ENCODE data around the gene CNOT3.

The CNOT3 gene

DNA sequence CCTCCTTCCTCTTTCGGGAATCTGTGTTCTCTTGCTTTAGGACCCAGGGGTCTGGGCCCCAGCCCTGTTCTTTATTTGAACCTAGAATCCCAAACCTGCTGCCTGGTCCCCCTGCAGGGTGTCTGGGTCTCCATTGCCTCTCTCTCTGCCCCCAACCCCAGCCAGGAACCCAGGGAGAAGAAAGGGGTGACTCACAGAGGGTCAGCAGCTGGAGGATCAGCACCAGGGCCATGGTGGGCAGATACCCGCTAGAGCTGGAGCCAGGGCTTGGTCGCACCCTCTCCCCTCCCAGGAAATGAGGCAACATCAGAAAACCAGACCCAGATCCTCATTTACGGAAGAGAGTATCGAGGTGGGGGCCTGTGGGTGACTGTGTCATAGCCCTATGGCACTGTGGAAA is 37.0 kb upstream of the CNOT3 start, which contains the start of gene OSCAR:
Gene OSCAR, minus strand, starts transcription at position 243 of the 400 bp plus-strand sequence. Its CDS starts 11 bp downstream, at position 232.
- peak; percentile 92 for DNase-seq (ENCODE audit: low read depth)
- TF ChIP-seq, protein P1, sequence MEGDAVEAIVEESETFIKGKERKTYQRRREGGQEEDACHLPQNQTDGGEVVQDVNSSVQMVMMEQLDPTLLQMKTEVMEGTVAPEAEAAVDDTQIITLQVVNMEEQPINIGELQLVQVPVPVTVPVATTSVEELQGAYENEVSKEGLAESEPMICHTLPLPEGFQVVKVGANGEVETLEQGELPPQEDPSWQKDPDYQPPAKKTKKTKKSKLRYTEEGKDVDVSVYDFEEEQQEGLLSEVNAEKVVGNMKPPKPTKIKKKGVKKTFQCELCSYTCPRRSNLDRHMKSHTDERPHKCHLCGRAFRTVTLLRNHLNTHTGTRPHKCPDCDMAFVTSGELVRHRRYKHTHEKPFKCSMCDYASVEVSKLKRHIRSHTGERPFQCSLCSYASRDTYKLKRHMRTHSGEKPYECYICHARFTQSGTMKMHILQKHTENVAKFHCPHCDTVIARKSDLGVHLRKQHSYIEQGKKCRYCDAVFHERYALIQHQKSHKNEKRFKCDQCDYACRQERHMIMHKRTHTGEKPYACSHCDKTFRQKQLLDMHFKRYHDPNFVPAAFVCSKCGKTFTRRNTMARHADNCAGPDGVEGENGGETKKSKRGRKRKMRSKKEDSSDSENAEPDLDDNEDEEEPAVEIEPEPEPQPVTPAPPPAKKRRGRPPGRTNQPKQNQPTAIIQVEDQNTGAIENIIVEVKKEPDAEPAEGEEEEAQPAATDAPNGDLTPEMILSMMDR (IDR thresholded peaks at IDR 0.05; ENCODE audit: low read depth, low read length): no peak
- TF ChIP-seq, protein P2, sequence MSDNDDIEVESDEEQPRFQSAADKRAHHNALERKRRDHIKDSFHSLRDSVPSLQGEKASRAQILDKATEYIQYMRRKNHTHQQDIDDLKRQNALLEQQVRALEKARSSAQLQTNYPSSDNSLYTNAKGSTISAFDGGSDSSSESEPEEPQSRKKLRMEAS (IDR thresholded peaks at IDR 0.05; ENCODE audit: low read depth, low read length): no peak; the same call in 1 of the 2 replicates
- TF ChIP-seq MYC (IDR thresholded peaks at IDR 0.05; ENCODE audit: low read depth, low read length) (no peak; the same call in 1 of the 2 replicates), POLR2A (IDR thresholded peaks at IDR 0.05; ENCODE audit: extremely low read depth, insufficient read length) (peak; percentile 26)
- H3K4me3 ChIP-seq (ENCODE audit: low read depth, low read length): peak within 1 kb of the TSS; percentile 60

- DNase-seq (ENCODE audit: low read depth): peak; percentile 98
- TF ChIP-seq, protein P2 (IDR thresholded peaks at IDR 0.05; ENCODE audit: low read depth, low read length): peak; percentile 15
- TF ChIP-seq, protein P1 (IDR thresholded peaks at IDR 0.05; ENCODE audit: low read depth, low read length): no peak
- TF ChIP-seq MYC (IDR thresholded peaks at IDR 0.05; ENCODE audit: low read depth, low read length) (peak; percentile 39), POLR2A (IDR thresholded peaks at IDR 0.05; ENCODE audit: extremely low read depth, insufficient read length) (peak; percentile 81)
- H3K4me3 ChIP-seq (ENCODE audit: low read depth, low read length): peak within 1 kb of the TSS; percentile 83
Measured at GRCh38 chr19:54102421-54103169, 35.0 kb upstream of the CNOT3 start, which contains the start of gene NDUFA3. TSS of gene NDUFA3 (plus strand) at chr19:54102855. CDS start at chr19:54102879, 24 bp downstream.

DNA sequence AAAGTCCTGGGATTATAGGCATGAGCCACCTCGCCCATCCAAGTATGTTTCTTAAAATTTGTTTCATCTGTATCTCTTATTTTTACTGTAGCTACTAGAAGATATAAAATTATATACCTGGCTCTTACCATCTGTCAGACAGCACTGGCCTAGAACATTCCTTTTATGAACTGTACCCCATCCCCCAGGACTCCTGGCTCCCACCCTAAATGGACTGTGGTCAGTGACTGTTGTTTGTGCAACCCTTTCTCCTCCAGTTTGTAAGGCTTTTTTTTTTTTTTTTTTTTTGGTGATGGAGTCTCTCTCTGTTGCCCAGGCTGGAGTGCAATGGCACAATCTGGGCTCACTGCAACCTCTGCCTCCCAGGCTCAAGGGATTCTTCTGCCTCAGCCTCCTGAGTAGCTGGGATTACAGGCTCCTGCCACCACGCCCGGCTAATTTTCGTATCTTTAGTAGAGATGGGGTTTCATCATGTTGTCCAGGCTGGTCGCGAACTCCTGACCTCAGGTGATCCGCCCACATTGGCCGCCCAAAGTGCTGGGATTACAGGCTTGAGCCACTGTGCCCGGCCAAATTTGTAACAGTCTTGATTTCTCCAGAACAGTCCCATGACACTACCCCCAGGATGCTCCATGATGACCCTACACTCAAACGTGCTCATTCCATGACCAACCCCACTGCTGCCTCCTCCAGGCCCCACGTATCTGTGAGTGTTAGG is 32.4 kb upstream of the CNOT3 start:
- no peak overlapping the region for H3K4me3 ChIP-seq (ENCODE audit: low read depth, low read length)
- no peak for TF ChIP-seq POLR2A (IDR thresholded peaks at IDR 0.05; ENCODE audit: extremely low read depth, insufficient read length)
- TF ChIP-seq, protein P2 (IDR thresholded peaks at IDR 0.05; ENCODE audit: low read depth, low read length): no peak
- no peak for TF ChIP-seq MYC (IDR thresholded peaks at IDR 0.05; ENCODE audit: low read depth, low read length)
- TF ChIP-seq, protein P1 (IDR thresholded peaks at IDR 0.05; ENCODE audit: low read depth, low read length): no peak
- DNase-seq (ENCODE audit: low read depth): no peak

DNA sequence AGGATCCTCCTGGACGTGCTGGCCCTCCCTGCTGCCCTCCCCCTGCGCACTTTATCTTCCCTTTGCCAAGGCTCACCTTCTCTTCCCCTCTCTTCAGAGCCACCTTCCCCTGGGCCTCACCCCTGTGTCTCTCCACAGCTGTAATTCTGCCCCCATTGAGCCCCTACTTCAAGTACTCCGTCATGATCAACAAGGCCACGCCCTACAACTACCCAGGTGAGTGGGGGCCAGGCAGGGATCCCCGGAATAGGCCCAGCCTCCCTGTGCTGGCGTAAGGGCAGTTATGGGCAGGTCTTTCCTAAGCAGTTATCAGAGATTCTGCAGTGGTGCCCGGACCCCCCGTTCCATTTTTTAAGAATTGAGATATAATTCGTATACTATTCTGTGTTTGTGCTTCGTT is 31.8 kb upstream of the CNOT3 start:
- TF ChIP-seq POLR2A (IDR thresholded peaks at IDR 0.05; ENCODE audit: extremely low read depth, insufficient read length): no peak
- TF ChIP-seq, protein P2 (IDR thresholded peaks at IDR 0.05; ENCODE audit: low read depth, low read length): no peak
- no peak for TF ChIP-seq MYC (IDR thresholded peaks at IDR 0.05; ENCODE audit: low read depth, low read length)
- TF ChIP-seq, protein P1 (IDR thresholded peaks at IDR 0.05; ENCODE audit: low read depth, low read length): no peak
- H3K4me3 ChIP-seq (ENCODE audit: low read depth, low read length): no peak overlapping the region
- no peak for DNase-seq (ENCODE audit: low read depth)

- DNase-seq (ENCODE audit: low read depth): no peak
- TF ChIP-seq MYC (IDR thresholded peaks at IDR 0.05; ENCODE audit: low read depth, low read length) (no peak), POLR2A (IDR thresholded peaks at IDR 0.05; ENCODE audit: extremely low read depth, insufficient read length) (no peak)
- TF ChIP-seq, protein P2 (IDR thresholded peaks at IDR 0.05; ENCODE audit: low read depth, low read length): no peak
- TF ChIP-seq, protein P1 (IDR thresholded peaks at IDR 0.05; ENCODE audit: low read depth, low read length): no peak
- H3K4me3 ChIP-seq (ENCODE audit: low read depth, low read length): no peak overlapping the region
Measured at GRCh38 chr19:54106716-54107115, 30.8 kb upstream of the CNOT3 start.
